Keratinocyte (primary cell): Measurements from ENCODE around the gene DUSP22. TPM values are rescaled to one million over a fixed set of nuclear protein-coding genes. Genes with fewer than 3 reads are reported as not detected.

Experiments
- DNase-seq: peaks from one replicate; pipeline ENCODE4 v3.0.0-alpha.2; 2011; ENCODE audit warnings: low read depth, missing footprints, low spot score
- FAIRE-seq: peaks from 2 replicates; lab custom pipeline; 2011; peaks lifted over from hg19 to GRCh38; lab: Jason Lieb, UNC
- H2AFZ ChIP-seq: 2 replicates; pipeline ENCODE4 v1.6.0; 2012; ENCODE audit warnings: low read length, control low read depth, inconsistent platforms; ENCODE audit not compliant: control insufficient read depth
- H3K27ac ChIP-seq: 2 replicates; pipeline ENCODE4 v1.5.1; 2011; ENCODE audit warnings: low read length; ENCODE audit not compliant: control insufficient read depth, insufficient read depth
- H3K27me3 ChIP-seq: 3 replicates; pipeline ENCODE4 v1.6.0; 2011; ENCODE audit warnings: low read length; ENCODE audit not compliant: control insufficient read depth, insufficient read depth; ENCODE audit errors: extremely low read depth
- H3K36me3 ChIP-seq, 2 experiments: 2 replicates in 1 of 2; 3 replicates in 1 of 2; pipeline ENCODE4 v1.5.1; 2011; ENCODE audit warnings: low read length in 2 of 2, mild to moderate bottlenecking in 1 of 2; ENCODE audit not compliant: control insufficient read depth in 2 of 2, insufficient read depth in 2 of 2; ENCODE audit errors: extremely low read depth in 1 of 2
- H3K4me1 ChIP-seq: 3 replicates; pipeline ENCODE4 v1.5.1; 2011; ENCODE audit warnings: low read length; ENCODE audit not compliant: control insufficient read depth, insufficient read depth; ENCODE audit errors: extremely low read depth
- H3K4me2 ChIP-seq: 3 replicates; pipeline ENCODE4 v1.6.0; 2011; ENCODE audit warnings: low read depth, low read length; ENCODE audit not compliant: control insufficient read depth, insufficient read depth; ENCODE audit errors: extremely low read depth
- H3K4me3 ChIP-seq, 3 experiments: fragments of 200-600 bp in 1 of 3; sonication (generic) in 1 of 3; 2 replicates in 2 of 3; 3 replicates in 1 of 3; pipeline ENCODE4 v1.5.1; 2011 to 2016; ENCODE audit warnings: low read length in 3 of 3, mild to moderate bottlenecking in 3 of 3, control low read depth in 2 of 3, inconsistent platforms in 1 of 3, low read depth in 1 of 3, mixed read lengths in 1 of 3, mixed run types in 1 of 3, moderate library complexity in 1 of 3; ENCODE audit not compliant: control insufficient read depth in 2 of 3, insufficient read depth in 2 of 3; ENCODE audit errors: extremely low read depth in 1 of 3
- H3K79me2 ChIP-seq: 2 replicates; pipeline ENCODE4 v1.6.0; 2012; ENCODE audit warnings: low read length; ENCODE audit not compliant: control insufficient read depth, insufficient read depth
- H3K9ac ChIP-seq: 3 replicates; pipeline ENCODE4 v1.6.0; 2011; ENCODE audit warnings: low read length; ENCODE audit not compliant: control insufficient read depth, insufficient read depth; ENCODE audit errors: extremely low read depth
- H3K9me1 ChIP-seq: 3 replicates; pipeline ENCODE4 v1.6.0; 2011; ENCODE audit warnings: low read length; ENCODE audit not compliant: control insufficient read depth, insufficient read depth; ENCODE audit errors: extremely low read depth
- H3K9me3 ChIP-seq: 2 replicates; pipeline ENCODE4 v1.5.1; 2012; ENCODE audit warnings: low read depth, low read length; ENCODE audit not compliant: control insufficient read depth
- H4K20me1 ChIP-seq: 3 replicates; pipeline ENCODE4 v1.6.0; 2011; ENCODE audit warnings: low read length; ENCODE audit not compliant: control insufficient read depth, insufficient read depth; ENCODE audit errors: extremely low read depth
- CTCF ChIP-seq, 3 experiments: IDR thresholded peaks in 1 of 3; conservative IDR thresholded peaks in 1 of 3; optimal IDR thresholded peaks in 1 of 3; 2 replicates in 2 of 3; 3 replicates in 1 of 3; pipeline versions ENCODE3 to v1.5.1; 2011; ENCODE audit warnings: low read length in 3 of 3, mild to moderate bottlenecking in 3 of 3, moderate library complexity in 2 of 3, control low read depth in 1 of 3, inconsistent platforms in 1 of 3; ENCODE audit not compliant: insufficient read depth in 2 of 3; ENCODE audit errors: extremely low read depth in 1 of 3
- EZH2 ChIP-seq: IDR thresholded peaks from one replicate; pipeline ENCODE4 v1.6.1; 2012; ENCODE audit warnings: inconsistent platforms, mild to moderate bottlenecking, low read length, moderate library complexity
- dilution Hi-C: fragments of 300-500 bp; cut with MboI; formaldehyde crosslinking; loops from one replicate; pipeline ENCODE4 v1.7.0; 2020; ENCODE audit warnings: low sequenced_read_pairs; ENCODE audit not compliant: extremely low pct_ligation_motif_present
- polyA plus RNA-seq, 5 experiments: library from polyadenylated mRNA; depleted of rRNA in 3 of 5; stranded (reverse) in 3 of 5; stranded (forward) in 1 of 5; unstranded in 1 of 5; fragments of >200 nt; gene quantifications; 1 replicate in 1 of 5; 2 replicates in 3 of 5; 3 replicates in 1 of 5; pipeline versions ENCODE4 v1.2.1 to v1.2.3, GENCODE V29; 2011 to 2012; ENCODE audit warnings: missing spikeins in 2 of 5, low read depth in 1 of 5, low replicate concordance in 1 of 5

The DUSP22 gene
- polyA plus RNA-seq, 1 donor (not counting 4 experiments of a cell fraction or from before 2014, with no cell fraction given) = 17.3 TPM

- Histone ChIP-seq H3K9me3 (peaks cover 5% of the 10 kb centered on the region), H3K4me2 (no peak overlapping the region), H3K36me3 (no peaks in the 10 kb centered on the region), H3K4me3 (no peak overlapping the region), H2AFZ (no peak overlapping the region), H4K20me1 (no peaks in the 10 kb centered on the region), H3K79me2 (no peaks in the 10 kb centered on the region), H3K4me1 (no peaks in the 10 kb centered on the region), H3K9me1 (no peaks in the 10 kb centered on the region), H3K27ac (no peak overlapping the region), H3K27me3 (peaks cover 30% of the 10 kb centered on the region), H3K9ac (no peak overlapping the region)
- dilution Hi-C loops = no loop called here
- DNase-seq (no peak), FAIRE-seq (no peak)
- TF ChIP-seq EZH2 (no peak), CTCF (optimal IDR thresholded peaks at IDR 0.05 in 1 of 3, IDR thresholded peaks at IDR 0.05 in 1 of 3, conservative IDR thresholded peaks at IDR 0.05 in 1 of 3; ENCODE audit: extremely low read depth in 1 of 3, insufficient read depth in 2 of 3, low read length in 3 of 3) (no peak)
These were observed 89.6 kb downstream of the DUSP22 start for GRCh38 chr6:381742-382461.

- Histone ChIP-seq H3K9me3 (peaks cover 5% of the 10 kb centered on the region), H3K27ac (no peak overlapping the region), H2AFZ (no peak overlapping the region), H3K4me2 (no peak overlapping the region), H3K4me3 (no peak overlapping the region), H3K36me3 (no peaks in the 10 kb centered on the region), H3K79me2 (no peaks in the 10 kb centered on the region), H3K27me3 (peaks cover 31% of the 10 kb centered on the region), H3K4me1 (no peaks in the 10 kb centered on the region), H4K20me1 (no peaks in the 10 kb centered on the region), H3K9ac (no peak overlapping the region), H3K9me1 (no peaks in the 10 kb centered on the region)
- DNase-seq (no peak), FAIRE-seq (no peak)
- TF ChIP-seq EZH2 (no peak), CTCF (optimal IDR thresholded peaks at IDR 0.05 in 1 of 3, IDR thresholded peaks at IDR 0.05 in 1 of 3, conservative IDR thresholded peaks at IDR 0.05 in 1 of 3; ENCODE audit: extremely low read depth in 1 of 3, insufficient read depth in 2 of 3, low read length in 3 of 3) (no peak)
- dilution Hi-C loops = no loop called here
These were observed 90.9 kb downstream of the DUSP22 start for GRCh38 chr6:382883-383810.
